NCI-H2227 treated with DMSO at 0.1 percent for 48 hours (cell line): ENCODE measurements around the gene SSC4D.
A peak's percentile ranks its signal among the peaks of the same experiment; 100 is the strongest.
"Not testable (repeated sequence)": the region's sequence is repeated elsewhere in the genome, so short reads cannot be mapped to it uniquely, and the experiment has no call there.

Experiments
- DNase-seq: peaks from one replicate; lab custom pipeline; 2025; lab: John Stamatoyannopoulos, UW

The SSC4D gene

GRCh38 chr7:76383089-76383944 lies 26.2 kb downstream of the SSC4D start:
- DNase-seq = no peak

- no peak for DNase-seq
Observed at GRCh38 chr7:76381814-76382213, 27.7 kb downstream of the SSC4D start.

- no peak for DNase-seq
Observed at GRCh38 chr7:76380623-76380966, 28.9 kb downstream of the SSC4D start.

GRCh38 chr7:76377186-76377918 lies 32.1 kb downstream of the SSC4D start:
- DNase-seq = peak; percentile 70

GRCh38 chr7:76375251-76375650 lies 34.2 kb downstream of the SSC4D start:
- no peak for DNase-seq

- no peak for DNase-seq
Observed at GRCh38 chr7:76372984-76373833, 36.3 kb downstream of the SSC4D start.

GRCh38 chr7:76371396-76371795 lies 38.1 kb downstream of the SSC4D start:
- no peak for DNase-seq

- no peak for DNase-seq
Observed at GRCh38 chr7:76369018-76369417, 40.5 kb downstream of the SSC4D start.

- no peak for DNase-seq
Observed at GRCh38 chr7:76368190-76368589, 41.3 kb downstream of the SSC4D start.

GRCh38 chr7:76364198-76364584 lies 45.3 kb downstream of the SSC4D start:
- peak; percentile 49 for DNase-seq

- DNase-seq = not testable (repeated sequence)
Observed at GRCh38 chr7:76363754-76364153, 45.7 kb downstream of the SSC4D start.

- DNase-seq = no peak
Observed at GRCh38 chr7:76359978-76360638, 49.4 kb downstream of the SSC4D start.

- DNase-seq = peak; percentile 99
Observed at GRCh38 chr7:76359111-76359977, 50.2 kb downstream of the SSC4D start.

GRCh38 chr7:76358481-76359110 lies 50.9 kb downstream of the SSC4D start, which contains the start of gene YWHAG:
TSS of gene YWHAG (minus strand) at chr7:76358991. CDS start at chr7:76358808, 183 bp downstream.
- DNase-seq = peak; percentile 90

- peak; percentile 61 for DNase-seq
Observed at GRCh38 chr7:76358011-76358480, 51.5 kb downstream of the SSC4D start.

GRCh38 chr7:76357475-76358010 lies 52.0 kb downstream of the SSC4D start:
- no peak for DNase-seq

GRCh38 chr7:76356823-76357222 lies 52.7 kb downstream of the SSC4D start:
- DNase-seq = no peak

GRCh38 chr7:76356115-76356514 lies 53.4 kb downstream of the SSC4D start:
- DNase-seq = no peak

GRCh38 chr7:76354981-76355730 lies 54.3 kb downstream of the SSC4D start:
- peak; percentile 31 for DNase-seq
